Neuron (in vitro differentiated cells): ENCODE measurements around the gene XPR1.
"Not testable (repeated sequence)": the region's sequence is repeated elsewhere in the genome, so short reads cannot be mapped to it uniquely, and the experiment has no call there.

Experiments
- H2AFZ ChIP-seq: one replicate; pipeline ENCODE4 v1.6.1; 2013; ENCODE audit warnings: low read depth, mild to moderate bottlenecking, inconsistent platforms, low read length, moderate library complexity
- H3K27me3 ChIP-seq: one replicate; pipeline ENCODE4 v1.6.1; 2013; ENCODE audit warnings: low read length; ENCODE audit not compliant: insufficient read depth
- H3K36me3 ChIP-seq: one replicate; pipeline ENCODE4 v1.6.1; 2013; ENCODE audit warnings: low read length; ENCODE audit not compliant: insufficient read depth
- H3K4me1 ChIP-seq: one replicate; pipeline ENCODE4 v1.6.1; 2013; ENCODE audit warnings: low read length; ENCODE audit not compliant: insufficient read depth
- H3K4me3 ChIP-seq: 2 replicates; pipeline ENCODE4 v1.5.1; 2013; ENCODE audit warnings: mild to moderate bottlenecking, low read length, moderate library complexity
- H3K9me3 ChIP-seq: one replicate; pipeline ENCODE4 v1.6.1; 2013; ENCODE audit warnings: low read length

The XPR1 gene

GRCh38 chr1:180674603-180675530, 43.0 kb downstream of the XPR1 start:
- Histone ChIP-seq H3K27me3 (no peaks in the 10 kb centered on the region), H3K9me3 (no peaks in the 10 kb centered on the region), H2AFZ (no peak overlapping the region), H3K4me3 (no peak overlapping the region), H3K36me3 (no peaks in the 10 kb centered on the region), H3K4me1 (no peaks in the 10 kb centered on the region)

DNA sequence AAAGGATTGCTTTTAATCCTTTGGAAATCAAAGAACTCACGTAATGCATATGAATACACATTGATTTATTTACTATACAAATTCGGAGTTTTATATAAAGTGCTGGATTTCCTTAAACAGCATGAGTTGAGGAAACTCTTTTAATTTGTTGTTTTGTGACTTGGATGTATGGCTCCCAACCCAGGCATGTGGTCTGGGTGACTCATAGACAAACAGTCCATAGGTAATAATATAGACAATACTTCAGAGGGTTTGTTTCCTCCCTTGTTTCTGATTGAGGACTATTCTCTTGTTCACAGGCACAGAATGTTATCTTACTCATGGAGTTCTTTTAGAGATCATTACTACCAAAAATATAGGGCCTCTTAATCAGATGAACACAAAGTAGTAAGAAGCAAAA, 43.8 kb downstream of the XPR1 start:
- Histone ChIP-seq H2AFZ (no peak overlapping the region), H3K4me1 (no peaks in the 10 kb centered on the region), H3K4me3 (no peak overlapping the region), H3K27me3 (no peaks in the 10 kb centered on the region), H3K36me3 (no peaks in the 10 kb centered on the region), H3K9me3 (no peaks in the 10 kb centered on the region)

DNA sequence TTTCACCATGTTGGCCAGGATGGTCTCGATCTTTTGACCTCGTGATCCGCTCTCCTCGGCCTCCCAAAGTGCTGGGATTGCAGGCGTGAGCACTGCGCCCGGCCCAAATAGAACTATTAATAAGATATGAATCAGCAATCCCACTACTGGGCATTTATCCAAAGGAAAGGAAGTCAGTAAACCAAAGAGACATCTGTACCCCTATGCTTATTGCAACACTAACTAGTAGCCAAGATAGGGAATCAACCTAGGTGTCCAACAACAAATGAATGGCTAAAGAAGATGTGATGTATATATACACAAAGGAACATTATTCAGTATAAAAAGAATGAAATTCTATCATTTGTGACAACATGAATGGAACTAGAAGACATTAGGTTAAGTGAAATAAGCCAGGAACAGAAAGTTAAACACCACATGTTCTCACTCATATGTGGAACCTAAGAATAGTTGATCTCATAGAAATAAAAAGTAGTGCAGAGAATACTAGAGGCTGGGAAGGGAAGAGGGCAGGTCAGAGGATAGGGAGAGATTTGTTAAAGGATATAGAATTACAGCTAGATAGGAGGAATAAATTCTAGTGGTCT, 48.8 kb downstream of the XPR1 start:
- Histone ChIP-seq H3K27me3 (no peaks in the 10 kb centered on the region), H3K4me3 (no peak overlapping the region), H3K4me1 (no peaks in the 10 kb centered on the region), H3K36me3 (peaks cover 3% of the 10 kb centered on the region), H3K9me3 (peaks cover 3% of the 10 kb centered on the region), H2AFZ (no peak overlapping the region)

DNA sequence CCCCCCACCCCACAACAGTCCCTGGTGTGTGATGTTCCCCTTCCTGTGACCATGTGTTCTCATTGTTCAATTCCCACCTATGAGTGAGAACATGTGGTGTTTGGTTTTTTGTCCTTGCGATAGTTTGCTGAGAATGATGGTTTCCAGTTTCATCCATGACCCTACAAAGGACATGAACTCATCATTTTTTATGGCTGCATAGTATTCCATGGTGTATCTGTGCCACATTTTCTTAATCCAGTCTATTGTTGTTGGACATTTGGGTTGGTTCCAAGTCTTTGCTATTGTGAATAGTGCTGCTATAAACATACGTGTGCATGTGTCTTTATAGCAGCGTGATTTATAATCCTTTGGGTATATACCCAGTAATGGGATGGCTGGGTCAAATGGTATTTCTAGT, 51.3 kb downstream of the XPR1 start:
- not testable (repeated sequence) for H3K36me3 ChIP-seq, H3K9me3 ChIP-seq, H3K4me1 ChIP-seq, H3K27me3 ChIP-seq, H3K4me3 ChIP-seq, H2AFZ ChIP-seq

DNA sequence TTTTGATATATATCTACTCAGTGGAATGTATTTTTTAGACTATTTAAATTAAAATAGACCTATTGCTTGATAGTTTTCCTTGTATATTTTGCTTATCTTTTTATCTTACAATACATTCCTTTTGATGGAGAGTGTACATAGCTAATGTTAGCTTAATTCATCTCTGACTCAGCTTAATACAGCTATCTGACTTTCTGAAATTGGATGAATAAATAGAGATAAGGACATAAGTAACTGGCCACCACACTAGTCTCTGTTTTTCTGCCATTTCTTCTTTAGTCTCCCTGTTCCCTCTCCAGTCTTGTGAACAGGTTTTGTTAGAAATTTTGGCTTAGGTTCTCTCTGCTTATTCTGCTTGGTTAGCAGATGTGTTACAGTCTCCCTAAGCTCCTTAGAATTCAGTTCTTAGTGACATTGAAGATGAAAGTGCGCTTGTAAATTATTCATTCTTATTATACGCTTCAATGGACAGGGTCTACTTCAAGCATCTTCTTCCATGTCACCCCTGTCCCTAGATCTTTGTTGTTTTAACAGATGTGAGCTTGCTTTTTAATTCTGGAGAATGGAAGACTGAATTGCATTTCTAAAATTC, 59.6 kb downstream of the XPR1 start:
- H2AFZ ChIP-seq = no peak overlapping the region
- H3K36me3 ChIP-seq = no peaks in the 10 kb centered on the region
- peaks cover 6% of the 10 kb centered on the region for H3K9me3 ChIP-seq
- no peaks in the 10 kb centered on the region for H3K27me3 ChIP-seq
- peaks cover 16% of the 10 kb centered on the region for H3K4me1 ChIP-seq
- no peak overlapping the region for H3K4me3 ChIP-seq

GRCh38 chr1:180693564-180694244, 61.9 kb downstream of the XPR1 start:
- Histone ChIP-seq H3K4me3 (no peak overlapping the region), H2AFZ (no peak overlapping the region)

DNA sequence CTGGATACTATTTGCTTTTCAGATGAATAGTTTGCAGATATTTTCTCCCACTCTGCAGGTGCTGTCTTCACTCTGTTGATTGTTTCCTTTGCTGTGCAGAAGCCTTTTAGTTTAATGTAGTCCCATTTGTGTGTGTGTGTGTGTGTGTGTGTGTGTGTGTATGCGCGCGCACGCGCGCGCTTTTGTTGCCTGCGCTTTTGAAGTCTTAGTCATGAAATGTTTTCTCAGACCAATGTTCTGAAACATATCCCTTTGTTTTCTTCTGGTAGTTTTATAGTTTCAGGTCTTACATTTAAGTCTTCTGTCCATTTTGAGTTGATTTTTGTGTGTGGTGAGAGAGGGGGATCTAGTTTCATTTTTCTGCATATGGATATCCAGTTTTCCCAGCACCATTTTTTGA, 63.5 kb downstream of the XPR1 start:
- no peaks in the 10 kb centered on the region for H3K27me3 ChIP-seq
- H3K36me3 ChIP-seq = no peaks in the 10 kb centered on the region
- no peak overlapping the region for H2AFZ ChIP-seq
- H3K4me3 ChIP-seq = no peak overlapping the region
- peaks cover 15% of the 10 kb centered on the region for H3K4me1 ChIP-seq
- H3K9me3 ChIP-seq = peaks cover 12% of the 10 kb centered on the region

More at GRCh38 chr1:180693564-180694244, 61.9 kb downstream of the XPR1 start:
- H3K4me1 ChIP-seq = peaks cover 16% of the 10 kb centered on the region
- no peaks in the 10 kb centered on the region for H3K36me3 ChIP-seq
- peaks cover 12% of the 10 kb centered on the region for H3K9me3 ChIP-seq
- H3K27me3 ChIP-seq = no peaks in the 10 kb centered on the region

GRCh38 chr1:180696361-180696760, 64.5 kb downstream of the XPR1 start:
- no peaks in the 10 kb centered on the region for H3K36me3 ChIP-seq
- peaks cover 12% of the 10 kb centered on the region for H3K9me3 ChIP-seq
- no peaks in the 10 kb centered on the region for H3K27me3 ChIP-seq
- no peak overlapping the region for H3K4me3 ChIP-seq
- H3K4me1 ChIP-seq = peaks cover 8% of the 10 kb centered on the region
- no peak overlapping the region for H2AFZ ChIP-seq

DNA sequence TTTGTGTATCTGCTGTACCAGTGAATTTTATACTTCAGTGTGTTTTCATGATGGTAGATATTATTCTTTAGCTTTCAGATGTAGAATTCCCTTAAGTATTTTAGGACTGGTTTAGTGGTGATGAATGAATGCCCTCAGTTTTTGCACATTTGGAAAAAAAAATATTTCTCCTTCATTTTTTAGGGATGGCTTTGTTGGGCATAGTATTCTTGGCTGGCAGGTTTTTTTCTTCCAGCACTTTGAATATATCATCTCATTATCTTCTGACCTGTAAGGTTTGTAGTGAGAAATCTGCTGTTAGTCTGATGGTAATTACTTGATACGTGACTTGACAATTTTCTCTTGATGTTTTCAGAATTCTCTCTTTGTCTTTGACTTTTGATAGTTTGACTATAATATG, 66.8 kb downstream of the XPR1 start:
- no peak overlapping the region for H3K4me3 ChIP-seq
- peaks cover 18% of the 10 kb centered on the region for H3K9me3 ChIP-seq
- H2AFZ ChIP-seq = no peak overlapping the region
- H3K4me1 ChIP-seq = no peaks in the 10 kb centered on the region
- H3K36me3 ChIP-seq = no peaks in the 10 kb centered on the region
- H3K27me3 ChIP-seq = no peaks in the 10 kb centered on the region

DNA sequence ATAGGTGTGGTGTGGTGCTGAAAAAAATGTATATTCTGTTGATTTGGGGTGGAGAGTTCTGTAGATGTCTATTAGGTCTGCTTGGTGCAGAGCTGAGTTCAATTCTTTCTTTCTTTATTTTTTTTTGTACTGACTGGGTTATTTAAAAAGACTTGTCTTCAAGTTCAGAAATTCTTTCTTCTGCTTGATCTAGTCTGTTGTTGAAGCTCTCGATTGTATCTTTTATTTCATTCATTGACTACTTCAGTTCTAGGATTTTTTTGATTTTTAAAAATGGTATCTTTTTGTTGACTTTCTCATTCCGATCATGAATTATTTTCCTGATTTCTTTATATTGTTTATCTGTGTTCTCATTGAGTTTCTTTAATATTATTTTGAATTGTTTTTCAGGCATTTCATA, 70.6 kb downstream of the XPR1 start:
- H3K4me3 ChIP-seq, H3K36me3 ChIP-seq, H2AFZ ChIP-seq, H3K9me3 ChIP-seq, H3K4me1 ChIP-seq, H3K27me3 ChIP-seq: not testable (repeated sequence)

GRCh38 chr1:180710746-180711145, 78.9 kb downstream of the XPR1 start:
- not testable (repeated sequence) for H3K36me3 ChIP-seq

GRCh38 chr1:180711260-180711659, 79.4 kb downstream of the XPR1 start:
- not testable (repeated sequence) for H3K4me3 ChIP-seq, H2AFZ ChIP-seq, H3K4me1 ChIP-seq, H3K36me3 ChIP-seq, H3K27me3 ChIP-seq, H3K9me3 ChIP-seq

More at GRCh38 chr1:180710746-180711145, 78.9 kb downstream of the XPR1 start:
- not testable (repeated sequence) for H3K4me3 ChIP-seq, H3K9me3 ChIP-seq, H3K4me1 ChIP-seq, H3K27me3 ChIP-seq, H2AFZ ChIP-seq

GRCh38 chr1:180720753-180721152, 88.9 kb downstream of the XPR1 start:
- Histone ChIP-seq H3K4me1 (no peaks in the 10 kb centered on the region), H2AFZ (no peak overlapping the region), H3K4me3 (no peak overlapping the region), H3K27me3 (no peaks in the 10 kb centered on the region), H3K9me3 (no peaks in the 10 kb centered on the region), H3K36me3 (no peaks in the 10 kb centered on the region)
